ENCODE data around the gene ACAT2.
"Not testable (repeated sequence)": the region's sequence is repeated elsewhere in the genome, so short reads cannot be mapped to it uniquely, and the experiment has no call there.

ACAT2 gene

GRCh38 chr6:159816775-159817174, 54.9 kb downstream of the ACAT2 start:
- DNase-seq: not testable (repeated sequence)

- DNase-seq: no peak
Observed at GRCh38 chr6:159817951-159818739, 56.3 kb downstream of the ACAT2 start.

GRCh38 chr6:159819098-159819497, 57.3 kb downstream of the ACAT2 start:
- DNase-seq: no peak

GRCh38 chr6:159819932-159820640, 58.2 kb downstream of the ACAT2 start:
- DNase-seq: peak in 1 of 2 donors; percentile 44

GRCh38 chr6:159821122-159821521, 59.3 kb downstream of the ACAT2 start:
- DNase-seq: peak in 1 of 2 donors; percentile 31

GRCh38 chr6:159821726-159822125, 59.9 kb downstream of the ACAT2 start:
- DNase-seq: no peak

- no peak for DNase-seq
Observed at GRCh38 chr6:159823953-159824352, 62.1 kb downstream of the ACAT2 start.

GRCh38 chr6:159824690-159825089, 62.8 kb downstream of the ACAT2 start:
- not testable (repeated sequence) for DNase-seq

- no peak for DNase-seq
Observed at GRCh38 chr6:159826004-159826403, 64.2 kb downstream of the ACAT2 start.

GRCh38 chr6:159826968-159827647, 65.3 kb downstream of the ACAT2 start:
- DNase-seq: no peak

GRCh38 chr6:159828074-159828473, 66.2 kb downstream of the ACAT2 start:
- DNase-seq: no peak

All from bone marrow (tissue), 2 donors.